Transverse colon (tissue), 4 donors: ENCODE results near the gene HTT. TPM values are rescaled to one million over a fixed set of nuclear protein-coding genes. Genes with fewer than 3 reads are reported as not detected.

Experiments used
- DNase-seq: peaks from one replicate; pipeline ENCODE4 v3.0.0-alpha.2; 2019
- H3K27ac ChIP-seq, 4 donors: fragments of 200-600 bp; sonication (generic); 2 replicates each; pipeline ENCODE4 v1.5.1; 2016 to 2018; ENCODE audit warnings: inconsistent platforms in 4 of 4
- H3K27me3 ChIP-seq: fragments of 200-600 bp; sonication (generic); 2 replicates; pipeline ENCODE4 v1.5.1; 2017; ENCODE audit warnings: inconsistent platforms
- H3K36me3 ChIP-seq, 4 donors: fragments of 200-600 bp; sonication (generic); 2 replicates each; pipeline ENCODE4 v1.5.1; 2017 to 2019; ENCODE audit warnings: inconsistent platforms in 4 of 4
- H3K4me1 ChIP-seq, 4 donors: fragments of 200-600 bp; sonication (generic); 2 replicates each; pipeline ENCODE4 v1.5.1; 2017 to 2020; ENCODE audit warnings: inconsistent platforms in 4 of 4
- H3K4me3 ChIP-seq, 4 donors: fragments of 200-600 bp; sonication (generic); 1 replicate in 1 of 4; 2 replicates in 3 of 4; pipeline versions ENCODE4 v1.5.1 to v1.6.1; 2017 to 2019; ENCODE audit warnings: inconsistent platforms in 4 of 4
- H3K9me3 ChIP-seq, 2 donors: fragments of 200-600 bp; sonication (generic); 2 replicates each; pipeline ENCODE4 v1.5.1; 2017 to 2019; ENCODE audit warnings: inconsistent platforms in 2 of 2
- CTCF ChIP-seq, 5 experiments: fragments of 200-600 bp in 3 of 5; fragments of 450-650 bp in 2 of 5; sonication (generic) in 3 of 5; IDR thresholded peaks; 1 replicate in 2 of 5; 2 replicates in 3 of 5; pipeline ENCODE4 v1.5.1; 2016 to 2017; ENCODE audit warnings: antibody characterized with exemption in 5 of 5, inconsistent platforms in 3 of 5, mild to moderate bottlenecking in 2 of 5, moderate library complexity in 1 of 5
- EP300 ChIP-seq: sonication (generic); formaldehyde crosslinking; IDR thresholded peaks from one replicate; pipeline ENCODE4 v1.6.1; 2017; ENCODE audit warnings: antibody characterized with exemption, low read depth
- POLR2A ChIP-seq: fragments of 450-650 bp; IDR thresholded peaks from one replicate; pipeline ENCODE4 v1.6.1; 2016; ENCODE audit warnings: antibody characterized with exemption, mild to moderate bottlenecking, moderate library complexity
- POLR2AphosphoS5 ChIP-seq, 3 donors: sonication (generic); formaldehyde crosslinking; IDR thresholded peaks; one replicate each; pipeline ENCODE4 v1.6.1; 2016; ENCODE audit warnings: antibody characterized with exemption in 3 of 3
- WGBS, 2 donors: methylation state at CpG; one replicate each; pipeline ENCODE4 v1.1.5; 2018; ENCODE audit warnings: low coverage in 1 of 2; 5-methylcytosine and 5-hydroxymethylcytosine counted together
- in situ Hi-C, 4 donors: fragments of 200-750 bp; cut with MboI; loops; one replicate each; pipeline versions ENCODE4 v1.15.0 to v1.15.1; 2017; ENCODE audit warnings: low sequenced_read_pairs in 3 of 4, low pct_ligation_motif_present in 1 of 4, low pct_unique_long_range_greater_than_20kb in 1 of 4
- intact Hi-C: fragments of 100-400 bp; cut with DNase I; formaldehyde crosslinking; loops from one replicate; pipeline ENCODE4 v1.15.1; 2023; ENCODE audit warnings: low total_unique reads
- total RNA-seq, 4 donors: library from RNA; depleted of rRNA; stranded (reverse); fragments of >200 nt; gene quantifications; one replicate each; pipeline ENCODE4 v1.1.0, GENCODE V29; 2016

The HTT gene
- total RNA-seq, 4 donors from 2014 or later = 40.0 to 111 (median 79.4) TPM

DNA sequence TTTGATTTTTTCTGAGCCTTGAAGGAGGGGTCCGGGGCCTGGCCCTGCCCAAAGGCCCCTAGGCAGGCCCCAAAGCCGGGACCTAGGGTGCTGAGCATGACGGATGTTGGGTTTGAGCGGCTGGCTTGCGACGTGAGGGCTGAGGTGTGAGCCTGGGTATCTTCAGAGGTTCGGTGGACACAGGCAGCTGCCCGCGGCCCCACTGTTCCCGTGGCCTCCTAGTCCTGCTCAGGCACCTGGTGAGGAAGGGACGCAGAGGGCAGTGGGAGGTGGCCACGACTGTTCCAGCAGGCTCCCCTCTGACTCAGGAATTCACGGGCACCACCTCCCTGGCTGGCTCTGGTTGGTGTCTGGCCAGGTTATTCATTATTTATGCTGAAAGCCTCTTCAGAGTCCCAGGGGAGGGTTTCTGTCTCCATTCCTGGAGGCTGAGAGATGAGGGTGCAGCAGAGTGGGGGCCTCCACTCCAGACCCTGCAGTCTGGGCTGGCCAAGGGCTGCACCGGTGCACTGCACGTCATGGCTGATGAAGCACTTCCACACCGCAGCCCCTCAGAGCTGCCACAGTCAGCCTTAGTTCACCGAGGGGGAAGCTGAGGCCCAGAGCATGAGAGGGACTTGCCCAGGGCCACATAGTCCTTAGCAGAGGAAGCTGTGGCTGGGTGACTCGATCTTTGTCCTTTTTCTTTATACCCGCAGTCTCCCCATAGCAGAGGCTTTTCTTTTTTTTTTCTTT lies 176.6 kb downstream of the HTT start:
- H3K4me3 ChIP-seq = no peak overlapping the region
- in situ Hi-C loops (no loop called here), intact Hi-C loops (no loop called here)
- H3K9me3 ChIP-seq = no peaks in the 10 kb centered on the region
- no peak for DNase-seq
- no peak for TF ChIP-seq EP300
- no peak for TF ChIP-seq CTCF (IDR thresholded peaks at IDR 0.05)
- TF ChIP-seq POLR2AphosphoS5 (IDR thresholded peaks at IDR 0.05) = no peak
- no peak for TF ChIP-seq POLR2A
- no peaks in the 10 kb centered on the region for H3K27me3 ChIP-seq
- 68 to 84% methylated on average over 3 to 19 of the region's 19 CpGs for WGBS, 2 donors
- no peaks in the 10 kb centered on the region for H3K36me3 ChIP-seq
- H3K4me1 ChIP-seq = no peaks in the 10 kb centered on the region
- H3K27ac ChIP-seq = no peak overlapping the region

GRCh38 chr4:3251691-3252479 lies 177.4 kb downstream of the HTT start:
- 83% methylated on average over 10 of the region's 11 CpGs; no CpG with 5 or more reads in 1 of the 2 donors for WGBS, 2 donors

GRCh38 chr4:3252480-3252828 lies 178.0 kb downstream of the HTT start:
- in situ Hi-C loops (no loop called here), intact Hi-C loops (no loop called here)
- no peak overlapping the region for H3K4me3 ChIP-seq
- no peaks in the 10 kb centered on the region for H3K9me3 ChIP-seq
- H3K36me3 ChIP-seq = no peaks in the 10 kb centered on the region
- no peaks in the 10 kb centered on the region for H3K4me1 ChIP-seq
- DNase-seq = no peak
- H3K27me3 ChIP-seq = no peaks in the 10 kb centered on the region
- TF ChIP-seq POLR2A = no peak
- no peak for TF ChIP-seq CTCF (IDR thresholded peaks at IDR 0.05)
- no peak for TF ChIP-seq POLR2AphosphoS5 (IDR thresholded peaks at IDR 0.05)
- no peak for TF ChIP-seq EP300
- WGBS, 2 donors = 89 to 93% methylated on average over 3 of the region's 3 CpGs
- no peak overlapping the region for H3K27ac ChIP-seq

More at GRCh38 chr4:3251691-3252479, 177.4 kb downstream of the HTT start:
- Histone ChIP-seq H3K36me3 (no peaks in the 10 kb centered on the region), H3K4me3 (no peak overlapping the region), H3K27ac (no peak overlapping the region), H3K27me3 (no peaks in the 10 kb centered on the region), H3K9me3 (no peaks in the 10 kb centered on the region), H3K4me1 (no peaks in the 10 kb centered on the region)
- no peak for DNase-seq
- no peak for TF ChIP-seq POLR2A
- no peak for TF ChIP-seq CTCF (IDR thresholded peaks at IDR 0.05)
- no peak for TF ChIP-seq EP300
- TF ChIP-seq POLR2AphosphoS5 (IDR thresholded peaks at IDR 0.05) = no peak
- intact Hi-C loops = no loop called here
- in situ Hi-C loops = no loop called here

DNA sequence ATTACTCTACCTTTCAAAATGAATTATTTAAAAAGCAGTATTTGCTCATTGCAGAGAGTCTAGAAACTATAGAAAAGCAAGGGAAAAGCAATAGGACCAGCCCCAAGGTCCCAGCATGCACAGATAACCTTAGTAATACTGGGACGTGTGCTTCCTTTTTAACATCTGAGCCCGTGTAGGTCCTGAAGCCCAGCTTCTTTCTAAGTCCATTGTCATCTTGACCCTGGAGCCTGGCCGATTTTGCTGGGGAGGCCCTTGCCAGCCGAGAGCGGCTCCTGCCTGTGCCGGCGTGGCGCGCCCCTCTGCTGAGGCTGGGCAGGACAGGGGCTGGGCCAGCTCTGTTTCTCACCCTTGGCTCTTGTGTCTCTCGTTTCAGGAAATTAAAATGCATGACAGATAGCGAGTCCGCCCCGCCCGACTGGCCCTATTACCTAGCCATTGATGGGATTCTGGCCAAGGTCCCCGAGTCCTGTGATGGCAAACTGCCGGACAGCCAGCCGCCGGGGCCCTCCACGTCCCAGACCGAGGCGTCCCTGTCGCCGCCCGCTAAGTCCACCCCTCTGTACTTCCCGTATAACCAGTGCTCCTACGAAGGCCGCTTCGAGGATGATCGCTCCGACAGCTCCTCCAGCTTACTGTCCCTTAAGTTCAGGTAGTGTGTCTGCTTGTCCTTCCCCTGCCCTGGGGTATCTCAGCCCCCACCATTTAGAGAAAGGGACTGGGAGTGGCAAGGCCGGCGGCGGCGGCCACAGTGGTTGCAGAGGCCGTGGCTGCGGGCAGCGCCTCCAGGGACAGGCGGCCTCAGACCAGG lies 178.6 kb downstream of the HTT start:
- in situ Hi-C loops (no loop called here), intact Hi-C loops (no loop called here)
- Histone ChIP-seq H3K27me3 (no peaks in the 10 kb centered on the region), H3K27ac (no peak overlapping the region), H3K36me3 (no peaks in the 10 kb centered on the region), H3K4me1 (no peaks in the 10 kb centered on the region), H3K9me3 (no peaks in the 10 kb centered on the region), H3K4me3 (no peak overlapping the region)
- TF ChIP-seq CTCF (IDR thresholded peaks at IDR 0.05) = no peak
- no peak for TF ChIP-seq POLR2A
- TF ChIP-seq EP300 = no peak
- no peak for TF ChIP-seq POLR2AphosphoS5 (IDR thresholded peaks at IDR 0.05)
- no peak for DNase-seq
- 65 to 87% methylated on average over 6 to 37 of the region's 38 CpGs for WGBS, 2 donors
